Ovary (tissue), 9 donors: Measurements from ENCODE around the gene FANCM. TPM values are rescaled to one million over a fixed set of nuclear protein-coding genes. Genes with fewer than 3 reads are reported as not detected.

Experiments
- DNase-seq, 5 donors: peaks; one replicate each; pipeline ENCODE4 v3.0.0-alpha.2; 2019 to 2020
- H3K27ac ChIP-seq, 2 donors: fragments of 200-600 bp; one replicate each; pipeline versions ENCODE4 v1.5.1 to v1.8.0; 2019 to 2022
- H3K27me3 ChIP-seq: fragments of 200-600 bp; one replicate; pipeline ENCODE4 v1.8.0; 2022
- H3K36me3 ChIP-seq: fragments of 200-600 bp; sonication (generic); one replicate; pipeline ENCODE4 v1.5.1; 2019
- H3K4me1 ChIP-seq: one replicate; pipeline ENCODE4 v1.8.1; 2013; ENCODE audit warnings: mild to moderate bottlenecking, moderate library complexity; ENCODE audit not compliant: insufficient read depth
- H3K4me3 ChIP-seq: fragments of 200-600 bp; sonication (generic); one replicate; pipeline ENCODE4 v1.5.1; 2017
- H3K9me3 ChIP-seq, 2 donors: fragments of 200-600 bp in 1 of 2; sonication (generic) in 1 of 2; one replicate each; pipeline versions ENCODE4 v1.5.1 to v1.8.1; 2013 to 2019; ENCODE audit warnings: mild to moderate bottlenecking in 1 of 2, moderate library complexity in 1 of 2
- EP300 ChIP-seq: sonication (generic); formaldehyde crosslinking; IDR thresholded peaks from one replicate; pipeline ENCODE4 v1.6.1; 2017; ENCODE audit warnings: antibody characterized with exemption
- POLR2A ChIP-seq: fragments of 450-650 bp; IDR thresholded peaks from one replicate; pipeline ENCODE4 v1.6.1; 2017; ENCODE audit warnings: antibody characterized with exemption, mild to moderate bottlenecking, moderate library complexity
- WGBS, 3 donors: extraction: QIAGEN DNeasy Blood & Tissue Kit in 1 of 3; methylation state at CpG; one replicate each; pipeline versions ENCODE4 v1.1.5 to v1.1.7; 2013 to 2017; 5-methylcytosine and 5-hydroxymethylcytosine counted together
- intact Hi-C, 4 donors: fragments of 100-400 bp; cut with DNase I; formaldehyde crosslinking; loops; one replicate each; pipeline versions ENCODE4 v1.11.0 to v1.15.1; 2022 to 2023
- polyA plus RNA-seq, 2 donors: library from polyadenylated mRNA; stranded (reverse); fragments of 200-250 nt in 1 of 2; fragments of 350-450 nt in 1 of 2; fragmentation: Illumina TruSeq in 1 of 2; extraction: RNeasy Lipid Tissue Mini Kit (QIAGEN cat#74804) in 1 of 2; gene quantifications; one replicate each; pipeline ENCODE4 v1.2.3, GENCODE V29; 2013 to 2014
- total RNA-seq, 7 donors: library from RNA; depleted of rRNA in 2 of 7; stranded (reverse); fragments of >200 nt in 2 of 7; fragmentation: NEBNext Ultra II Directional in 3 of 7; extraction: Animal tissue kit (Norgen Biotek cat#: 25700) in 3 of 7; gene quantifications; one replicate each; pipeline versions ENCODE4 v1.1.0 to v1.2.4, GENCODE V29; 2016 to 2023
- TF ChIP-seq, protein P1 (sequence below), 3 donors: fragments of 450-650 bp in 2 of 3; fragments of 200-600 bp in 1 of 3; IDR thresholded peaks; one replicate each; pipeline versions ENCODE4 v1.5.1 to v1.8.0; 2016 to 2022; ENCODE audit warnings: antibody characterized with exemption in 3 of 3, mild to moderate bottlenecking in 1 of 3
- donor health status: DM: no; HTN: no; CAD: no; lungs with moderate emphysema.
- donor health status: DM: no; HTN: no; CAD: no.
- donor health status: Bipolar disorder and iron deficiency.
- donor health status: DM: yes; HTN: yes; CAD: no.
- donor health status: DM: no; HTN: no; CAD: no.
- donor health status: DM: yes; HTN: yes; CAD: no.

The FANCM gene
- total and polyA plus RNA-seq, 9 donors: 2.4 to 9.1 (median 5.0) TPM

GRCh38 chr14:45181329-45181728 is 45.6 kb downstream of the FANCM start:
- TF ChIP-seq EP300 (no peak), POLR2A (no peak)
- TF ChIP-seq, protein P1, sequence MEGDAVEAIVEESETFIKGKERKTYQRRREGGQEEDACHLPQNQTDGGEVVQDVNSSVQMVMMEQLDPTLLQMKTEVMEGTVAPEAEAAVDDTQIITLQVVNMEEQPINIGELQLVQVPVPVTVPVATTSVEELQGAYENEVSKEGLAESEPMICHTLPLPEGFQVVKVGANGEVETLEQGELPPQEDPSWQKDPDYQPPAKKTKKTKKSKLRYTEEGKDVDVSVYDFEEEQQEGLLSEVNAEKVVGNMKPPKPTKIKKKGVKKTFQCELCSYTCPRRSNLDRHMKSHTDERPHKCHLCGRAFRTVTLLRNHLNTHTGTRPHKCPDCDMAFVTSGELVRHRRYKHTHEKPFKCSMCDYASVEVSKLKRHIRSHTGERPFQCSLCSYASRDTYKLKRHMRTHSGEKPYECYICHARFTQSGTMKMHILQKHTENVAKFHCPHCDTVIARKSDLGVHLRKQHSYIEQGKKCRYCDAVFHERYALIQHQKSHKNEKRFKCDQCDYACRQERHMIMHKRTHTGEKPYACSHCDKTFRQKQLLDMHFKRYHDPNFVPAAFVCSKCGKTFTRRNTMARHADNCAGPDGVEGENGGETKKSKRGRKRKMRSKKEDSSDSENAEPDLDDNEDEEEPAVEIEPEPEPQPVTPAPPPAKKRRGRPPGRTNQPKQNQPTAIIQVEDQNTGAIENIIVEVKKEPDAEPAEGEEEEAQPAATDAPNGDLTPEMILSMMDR (IDR thresholded peaks at IDR 0.05): no peak
- Histone ChIP-seq H3K9me3 (no peaks in the 10 kb centered on the region), H3K36me3 (no peaks in the 10 kb centered on the region), H3K4me3 (no peak overlapping the region), H3K27ac (no peak overlapping the region), H3K4me1 (no peaks in the 10 kb centered on the region), H3K27me3 (no peaks in the 10 kb centered on the region)
- DNase-seq: no peak
- intact Hi-C loops: no loop called here
- 93 to 96% (median 95%) methylated on average over 5 of the region's 5 CpGs for WGBS, 3 donors

DNA sequence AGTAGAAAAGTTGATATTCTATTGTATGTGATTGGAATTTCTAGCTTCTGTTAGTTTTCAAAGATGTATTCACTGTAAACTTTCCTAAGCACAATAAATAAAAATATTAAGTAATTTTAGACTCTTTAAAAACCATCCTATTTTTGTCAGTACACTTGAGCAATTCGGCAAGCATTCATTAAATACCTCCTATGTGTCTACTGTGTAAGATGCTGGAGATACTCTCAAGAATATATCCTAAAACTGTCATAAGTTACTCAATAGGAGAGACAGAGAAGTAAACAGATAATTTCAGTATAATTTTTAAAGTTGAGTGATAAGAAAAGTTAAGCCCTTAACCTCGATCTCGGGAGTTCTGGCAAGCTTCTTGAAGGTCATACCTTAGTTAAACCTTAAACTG is 46.1 kb downstream of the FANCM start:
- Histone ChIP-seq H3K4me3 (no peak overlapping the region), H3K27ac (no peak overlapping the region), H3K4me1 (no peaks in the 10 kb centered on the region), H3K36me3 (no peaks in the 10 kb centered on the region), H3K27me3 (no peaks in the 10 kb centered on the region), H3K9me3 (no peaks in the 10 kb centered on the region)
- DNase-seq: no peak
- intact Hi-C loops: no loop called here
- 25 to 60% (median 31%) methylated on average over 3 of the region's 3 CpGs for WGBS, 3 donors
- no peak for TF ChIP-seq POLR2A
- no peak for TF ChIP-seq EP300
- TF ChIP-seq, protein P1 (IDR thresholded peaks at IDR 0.05): no peak

DNA sequence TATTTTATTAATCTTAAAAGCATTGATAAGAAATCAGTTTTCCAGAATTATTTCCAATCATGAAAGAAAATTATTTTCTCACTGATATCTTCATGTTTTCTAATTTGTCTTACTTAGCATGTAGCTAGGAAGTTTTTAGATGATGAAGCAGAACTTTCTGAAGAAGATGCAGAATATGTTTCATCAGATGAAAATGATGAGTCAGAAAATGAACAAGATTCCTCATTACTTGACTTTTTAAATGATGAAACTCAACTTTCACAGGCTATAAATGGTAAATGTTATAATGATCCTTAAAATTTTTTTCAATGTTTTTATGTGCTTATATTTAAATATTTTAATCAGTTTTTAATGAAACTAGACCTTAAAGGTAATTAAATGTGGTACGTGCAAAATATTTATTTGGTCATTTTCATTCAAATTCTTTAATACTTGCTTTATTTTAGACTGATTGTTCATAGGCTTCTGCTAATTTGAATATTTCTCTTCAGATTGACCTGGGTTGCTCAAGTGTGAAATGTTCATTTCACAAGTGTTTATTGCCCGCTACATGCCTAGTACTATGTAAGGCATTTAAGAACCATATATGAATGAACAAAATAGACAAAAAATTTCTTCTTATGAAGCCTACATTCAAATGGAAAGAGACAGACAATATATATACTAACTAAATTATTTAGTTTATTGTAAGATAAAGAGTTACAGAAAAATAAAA is 49.5 kb downstream of the FANCM start:
- no peak for DNase-seq
- Histone ChIP-seq H3K27ac (no peak overlapping the region), H3K27me3 (no peaks in the 10 kb centered on the region), H3K4me1 (no peaks in the 10 kb centered on the region), H3K36me3 (no peaks in the 10 kb centered on the region), H3K9me3 (no peaks in the 10 kb centered on the region), H3K4me3 (no peak overlapping the region)
- intact Hi-C loops: no loop called here
- WGBS, 3 donors: 96 to 97% (median 97%) methylated on average over 2 of the region's 2 CpGs
- TF ChIP-seq EP300 (no peak), POLR2A (no peak)
- TF ChIP-seq, protein P1 (IDR thresholded peaks at IDR 0.05): no peak

DNA sequence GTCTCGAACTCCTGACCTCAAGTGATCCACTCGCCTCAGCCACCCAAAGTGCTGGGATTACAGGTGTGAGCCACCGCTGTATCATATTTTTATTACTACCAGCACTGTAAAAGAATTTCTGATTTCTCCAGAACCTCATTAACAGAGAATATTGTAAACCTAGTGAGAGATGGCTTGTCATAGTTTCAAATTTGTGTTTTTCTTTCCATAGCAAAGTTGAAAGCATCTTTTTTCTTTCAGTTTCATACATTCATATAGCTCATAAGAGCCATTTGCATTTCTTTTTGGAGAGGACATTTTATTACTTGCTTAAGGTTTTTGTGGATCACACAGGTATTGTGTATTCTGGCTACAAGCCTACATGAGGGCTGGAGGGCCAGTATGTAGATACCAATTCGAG is 59.2 kb downstream of the FANCM start:
- H3K27ac ChIP-seq: no peak overlapping the region
- intact Hi-C loops: no loop called here
- H3K36me3 ChIP-seq: no peaks in the 10 kb centered on the region
- TF ChIP-seq EP300 (no peak), POLR2A (no peak)
- TF ChIP-seq, protein P1 (IDR thresholded peaks at IDR 0.05): no peak
- H3K9me3 ChIP-seq: no peaks in the 10 kb centered on the region
- 90 to 96% (median 96%) methylated on average over 4 of the region's 4 CpGs for WGBS, 3 donors
- no peak for DNase-seq
- H3K4me3 ChIP-seq: no peak overlapping the region
- no peaks in the 10 kb centered on the region for H3K4me1 ChIP-seq
- H3K27me3 ChIP-seq: no peaks in the 10 kb centered on the region
